HG03159 (cell line): Measurements from ENCODE around the gene CACNB2.
"Not testable (repeated sequence)": the region's sequence is repeated elsewhere in the genome, so short reads cannot be mapped to it uniquely, and the experiment has no call there.

Experiments used
- ATAC-seq: cut with Tn5 transposase; IDR thresholded peaks from one replicate; pipeline ENCODE4 v1.9.1; 2021; ENCODE audit warnings: mild to moderate bottlenecking, moderate library complexity; ENCODE audit not compliant: unreplicated experiment

The CACNB2 gene

DNA sequence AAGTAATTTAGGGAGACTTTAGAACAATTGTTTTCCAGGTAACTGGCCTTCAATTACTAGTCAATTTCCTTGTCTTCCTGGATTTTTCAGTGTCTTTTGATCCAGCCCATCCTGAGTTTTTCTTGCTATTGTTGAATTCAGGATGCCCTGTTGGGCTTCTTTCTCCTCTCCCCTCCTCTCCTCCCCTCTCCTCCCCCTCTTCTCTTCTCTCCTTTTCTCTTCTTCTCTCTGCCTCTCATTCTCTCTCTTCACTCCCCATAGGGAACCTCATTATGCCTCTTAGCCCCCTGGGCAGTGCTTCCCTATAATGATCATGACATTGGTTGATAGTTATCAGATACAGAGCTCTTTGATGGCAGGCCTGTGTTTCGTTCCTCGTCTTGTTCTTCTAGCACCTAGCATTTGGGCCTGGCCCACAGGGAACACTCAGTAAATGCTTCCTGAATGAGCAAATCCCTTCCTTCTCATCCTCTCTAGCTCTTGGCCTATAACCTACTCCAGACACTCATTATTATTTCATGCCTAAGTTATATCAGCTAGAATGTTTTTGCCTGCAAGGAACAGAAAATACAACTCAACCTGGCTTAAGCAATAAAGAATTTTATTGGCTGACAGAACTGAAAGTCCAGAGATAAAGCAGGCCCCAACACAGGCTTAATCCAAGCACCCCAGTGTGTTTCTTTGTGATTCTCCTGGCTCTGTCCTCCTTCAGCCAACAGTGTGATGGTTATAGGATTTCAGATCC is 56.8 kb downstream of the CACNB2 start:
- no peak for ATAC-seq

DNA sequence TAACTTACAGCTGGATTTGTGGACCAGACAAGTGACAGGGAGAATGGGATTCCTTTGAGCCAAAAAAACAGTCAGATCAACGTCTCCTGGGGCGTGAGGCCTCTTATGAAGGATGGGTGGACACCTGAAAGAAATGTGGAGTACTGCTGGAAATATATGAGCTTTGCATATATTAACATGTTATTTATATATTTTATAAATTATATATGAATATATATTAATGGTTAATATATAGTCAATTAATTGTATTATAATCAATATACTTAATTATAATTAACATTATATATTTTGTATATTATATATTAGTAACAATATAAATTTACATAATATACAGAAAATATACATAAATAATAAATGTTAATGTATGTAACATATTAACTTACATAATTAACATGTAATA is 57.5 kb downstream of the CACNB2 start:
- ATAC-seq: no peak

DNA sequence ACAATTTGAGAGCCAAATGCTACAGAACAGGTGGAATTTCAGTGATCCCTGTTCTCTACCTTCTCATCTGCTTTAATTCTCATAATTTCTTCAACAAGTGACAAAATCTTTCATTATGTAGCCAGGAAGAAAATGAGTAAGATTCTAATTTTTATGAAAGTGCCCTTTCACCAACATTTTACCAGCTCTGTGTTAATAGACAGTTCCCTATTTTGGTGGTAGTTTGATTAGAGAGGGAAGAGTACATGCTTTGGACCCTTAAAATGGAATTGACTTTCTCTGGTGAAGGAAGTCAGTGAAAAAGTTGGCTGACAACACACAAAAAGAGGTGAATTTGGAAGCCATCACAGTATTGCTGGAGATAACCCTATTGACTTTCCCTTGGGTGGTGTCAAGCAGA is 61.7 kb downstream of the CACNB2 start:
- no peak for ATAC-seq

DNA sequence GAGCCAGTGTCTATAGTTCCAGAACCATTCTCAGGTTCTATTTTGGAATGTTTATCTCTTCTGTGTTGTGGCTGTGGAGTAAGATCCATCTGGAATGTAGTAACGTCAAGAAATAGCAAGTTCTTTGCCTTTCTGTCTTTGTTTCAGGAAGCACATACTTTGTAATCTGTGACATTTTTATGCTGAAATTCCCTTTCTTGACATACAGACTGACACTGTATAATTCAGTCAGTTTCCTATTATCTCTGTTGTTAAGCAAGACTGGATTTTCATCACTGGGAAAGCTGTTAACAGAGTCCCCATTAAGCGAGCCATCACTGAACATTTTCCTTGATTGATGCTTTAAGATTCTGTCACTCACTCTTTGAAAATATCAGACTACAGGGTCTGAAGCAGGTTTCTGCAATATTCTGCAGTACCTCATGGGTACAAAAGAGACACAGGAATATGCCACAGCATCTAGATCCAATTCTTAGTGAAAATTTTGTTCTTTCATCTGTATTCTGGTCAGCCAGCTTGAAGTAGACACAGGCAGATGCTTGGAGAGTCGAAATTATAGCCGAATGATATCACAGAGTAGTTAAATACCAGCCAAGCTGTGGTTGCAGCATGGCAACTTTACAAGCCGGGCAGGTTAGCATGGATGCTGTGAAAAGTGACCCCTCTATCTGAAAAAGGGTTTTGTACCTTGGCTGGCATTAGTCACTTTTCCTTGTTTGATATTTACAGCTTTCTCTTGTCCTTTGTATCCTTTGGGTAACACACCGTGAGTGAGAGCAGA is 62.6 kb downstream of the CACNB2 start:
- no peak for ATAC-seq

DNA sequence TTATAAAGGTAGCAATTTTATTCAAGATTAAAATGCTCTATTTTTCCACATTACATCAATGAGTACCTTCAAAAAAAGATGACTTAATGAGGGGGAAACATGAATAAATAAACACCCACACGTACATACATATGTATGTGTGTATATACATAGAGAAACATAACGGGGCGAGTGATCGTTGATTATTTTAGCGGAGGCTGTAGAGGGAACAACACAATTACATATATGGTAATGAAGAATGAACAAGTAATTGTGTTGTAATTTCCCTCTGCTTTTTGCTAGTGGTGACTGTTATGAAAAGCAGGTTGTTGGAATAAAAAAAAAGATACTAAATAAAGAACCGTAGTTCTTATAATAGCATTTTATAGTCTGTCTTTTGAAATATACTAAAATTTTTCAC is 63.2 kb downstream of the CACNB2 start:
- ATAC-seq: no peak

DNA sequence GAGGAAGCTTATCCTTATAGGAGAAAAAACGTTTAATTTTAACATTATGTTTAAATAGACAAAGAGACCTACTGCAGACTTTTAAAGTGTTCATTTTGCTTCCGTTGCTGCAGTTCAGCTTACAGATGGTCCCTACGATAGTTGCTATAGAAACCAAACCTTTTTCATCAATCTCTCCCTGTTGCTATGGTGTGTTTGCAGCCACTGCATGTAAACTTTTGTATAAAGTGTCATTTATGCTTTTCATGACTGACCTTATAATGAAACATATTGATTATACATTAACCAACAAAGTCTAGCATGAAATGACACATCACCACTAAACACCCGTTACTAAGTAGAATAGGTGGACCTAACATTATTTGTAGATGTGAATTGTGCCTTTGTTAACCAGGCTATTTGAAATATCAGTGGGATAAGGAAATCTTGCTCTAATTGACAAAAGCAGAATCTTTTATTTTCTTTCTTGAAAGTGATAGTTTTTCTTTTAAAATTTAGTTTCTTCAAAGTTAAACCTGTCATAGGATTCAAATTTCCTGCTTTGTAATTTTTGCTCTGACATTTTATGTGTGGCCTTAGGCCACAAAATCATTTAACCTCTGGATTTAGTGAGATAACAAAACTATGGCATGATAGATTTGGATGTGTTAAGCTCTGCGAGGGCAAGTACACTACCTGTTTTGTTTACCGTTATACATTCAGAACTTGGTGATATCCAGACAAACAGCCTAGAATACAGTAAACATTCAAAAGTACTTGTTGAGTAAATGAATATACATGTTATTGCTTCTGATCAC is 64.0 kb downstream of the CACNB2 start:
- no peak for ATAC-seq

DNA sequence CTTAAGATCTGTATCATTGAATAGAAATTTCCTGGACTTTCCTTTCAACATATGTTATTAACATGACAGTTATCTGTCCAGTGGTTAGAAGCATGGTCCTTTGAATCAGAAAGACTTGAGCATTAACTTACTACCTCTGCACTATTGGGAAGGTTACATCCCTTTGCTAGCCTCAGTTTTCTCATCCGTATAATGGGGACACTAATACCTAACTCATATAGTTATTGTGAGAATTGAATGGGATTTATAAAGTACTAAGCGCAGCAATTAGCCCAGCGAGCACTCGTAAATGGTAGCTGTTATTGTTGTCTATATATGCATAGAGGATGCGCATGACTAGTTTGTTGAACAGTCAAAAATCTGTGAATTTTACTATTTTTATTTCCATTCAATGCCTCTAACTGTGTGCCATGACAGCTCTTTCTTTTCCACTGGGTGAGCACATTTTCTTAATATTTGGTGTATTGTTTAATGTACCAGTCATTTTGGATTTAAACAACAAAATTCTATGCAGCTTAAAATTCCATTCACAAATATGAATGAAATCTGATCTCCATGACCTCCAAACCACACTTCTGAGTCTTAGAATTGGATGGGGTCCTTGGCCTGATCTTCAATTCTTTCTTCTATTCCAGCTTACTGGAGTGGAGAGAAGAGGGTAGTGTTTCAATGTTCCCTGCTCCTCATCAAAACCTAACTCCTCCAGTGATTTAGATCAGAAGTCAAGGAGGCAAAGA is 65.0 kb downstream of the CACNB2 start:
- no peak for ATAC-seq

DNA sequence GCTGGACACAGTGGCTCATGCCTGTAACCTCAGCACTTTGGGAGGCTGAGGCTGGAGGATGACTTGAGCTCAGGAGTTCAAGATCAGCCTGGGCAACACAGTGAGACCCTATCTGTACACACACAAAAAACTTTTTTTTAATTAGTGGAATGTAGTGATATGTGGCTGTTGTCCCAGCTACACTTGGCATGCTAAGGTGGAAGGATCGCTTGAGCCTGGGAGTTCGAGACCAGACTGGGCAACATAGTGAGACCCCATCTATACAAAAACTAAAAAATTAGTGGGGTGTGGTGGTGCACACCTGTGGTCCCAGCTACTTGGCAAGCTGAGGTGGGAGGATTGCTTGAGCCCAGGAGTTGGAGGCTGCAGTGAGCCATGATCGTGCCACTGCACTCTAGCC is 68.0 kb downstream of the CACNB2 start:
- ATAC-seq: not testable (repeated sequence)

DNA sequence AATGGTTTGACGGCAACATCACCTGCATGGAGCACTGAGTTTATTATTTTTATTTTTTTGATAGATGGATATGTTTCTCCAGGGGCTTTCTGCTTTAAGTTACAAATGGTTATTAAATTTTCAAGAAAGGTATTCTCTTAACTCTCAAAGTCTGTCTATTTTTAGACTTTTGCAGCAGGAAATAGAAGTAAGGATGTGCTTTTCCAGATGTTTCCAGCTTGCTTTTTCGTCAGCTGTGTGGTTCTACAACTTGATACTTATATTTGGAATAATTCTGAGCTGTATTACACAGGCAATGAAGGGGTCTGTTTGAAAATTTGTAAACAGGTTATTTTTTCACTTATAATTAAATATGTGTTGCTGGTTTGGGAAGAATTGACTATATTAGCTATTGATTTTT is 69.0 kb downstream of the CACNB2 start:
- ATAC-seq: no peak

DNA sequence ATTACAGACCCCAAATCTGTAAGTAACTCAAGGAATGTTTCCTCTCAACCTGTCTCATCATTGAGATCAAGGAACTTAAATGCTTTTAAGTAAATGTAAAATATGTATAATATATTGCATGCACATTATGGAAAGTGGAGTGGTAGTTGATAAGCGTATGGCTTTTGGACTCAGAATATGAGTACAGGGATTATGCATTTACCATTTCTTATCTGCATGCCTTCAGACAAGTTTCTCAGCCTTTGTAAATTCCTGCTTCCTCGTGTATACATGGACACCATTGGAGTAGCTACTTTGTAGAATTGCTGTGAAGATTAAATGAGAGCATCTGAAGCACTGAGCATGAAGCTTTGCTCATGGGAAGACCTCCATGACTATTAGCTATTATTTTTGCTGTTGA is 70.5 kb downstream of the CACNB2 start:
- no peak for ATAC-seq

DNA sequence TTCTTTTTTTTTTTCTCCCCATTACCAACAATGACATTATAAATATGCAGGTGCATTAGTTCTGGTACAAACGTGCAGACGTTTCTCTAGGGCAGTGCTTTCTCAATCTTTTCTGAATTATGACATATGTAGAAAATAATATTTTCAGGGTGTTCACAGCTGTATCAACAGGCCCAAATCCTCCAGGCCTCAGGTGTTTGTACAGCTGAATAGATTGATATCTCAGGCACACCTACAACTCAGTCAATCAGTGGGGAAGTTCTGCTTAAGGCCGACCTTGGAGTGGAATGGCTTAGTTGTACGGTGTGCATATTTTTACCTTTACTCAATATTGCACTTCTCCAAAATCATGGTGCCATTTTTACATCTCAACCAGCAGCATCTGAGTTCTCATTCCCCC is 71.6 kb downstream of the CACNB2 start:
- no peak for ATAC-seq

DNA sequence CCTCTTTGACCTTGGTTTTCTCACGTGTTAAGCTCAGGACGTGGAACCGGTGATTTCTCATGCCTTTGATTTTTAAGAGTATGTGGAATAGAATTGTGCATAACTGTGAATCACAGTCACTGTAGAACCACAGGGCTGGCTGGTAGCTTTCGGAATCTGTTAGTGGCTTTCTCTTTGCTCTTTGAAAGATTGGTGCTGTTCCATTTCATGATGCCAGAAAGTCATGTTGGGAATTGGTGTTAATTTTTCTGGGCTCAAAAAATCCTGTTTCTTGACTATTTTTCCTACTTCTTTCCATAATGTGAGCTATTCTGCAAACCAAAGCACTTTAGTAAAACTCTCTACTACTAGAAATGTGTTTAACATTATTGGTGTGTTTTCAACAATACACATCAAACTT is 73.0 kb downstream of the CACNB2 start:
- ATAC-seq: no peak

DNA sequence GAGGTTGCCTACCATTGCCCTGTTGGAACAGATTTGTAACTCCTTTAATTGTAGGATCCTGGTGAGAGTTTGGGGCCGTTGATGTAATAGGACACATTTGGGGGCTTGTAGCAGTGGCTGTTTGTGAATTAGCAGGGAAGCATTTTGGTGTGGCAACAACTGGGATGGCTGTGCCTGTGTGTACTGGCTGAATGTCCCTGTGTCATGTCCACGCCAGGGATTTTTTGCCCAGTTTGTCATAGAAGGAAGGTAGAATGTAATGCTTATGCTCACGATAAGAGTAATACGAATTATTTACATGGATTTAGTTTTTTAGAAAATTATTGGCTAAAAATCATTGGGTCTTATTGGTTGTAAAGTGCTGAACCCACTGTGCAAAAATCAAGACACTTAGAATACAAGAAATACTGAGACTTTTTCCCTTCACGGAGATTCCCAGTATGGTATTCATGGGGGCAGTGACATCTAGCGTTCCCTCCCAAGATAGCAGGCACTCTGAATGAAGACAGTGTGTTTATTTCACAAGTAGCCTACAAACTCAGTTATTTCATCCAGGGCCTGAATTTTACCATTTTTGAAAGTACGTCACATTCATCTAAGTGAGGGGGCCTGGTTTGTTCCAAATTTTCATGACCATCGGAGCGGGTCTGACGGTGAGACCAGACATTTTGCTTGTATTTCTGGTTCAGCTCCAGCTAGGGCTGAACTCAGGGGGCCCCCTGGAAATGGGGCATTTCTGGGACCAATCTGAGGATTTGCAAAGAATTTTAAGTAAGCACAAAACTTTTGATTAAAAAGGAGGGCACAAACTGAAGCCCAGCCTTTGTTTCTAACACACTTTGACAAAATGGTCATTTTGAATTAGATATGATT is 74.7 kb downstream of the CACNB2 start:
- peak; percentile 72 for ATAC-seq

DNA sequence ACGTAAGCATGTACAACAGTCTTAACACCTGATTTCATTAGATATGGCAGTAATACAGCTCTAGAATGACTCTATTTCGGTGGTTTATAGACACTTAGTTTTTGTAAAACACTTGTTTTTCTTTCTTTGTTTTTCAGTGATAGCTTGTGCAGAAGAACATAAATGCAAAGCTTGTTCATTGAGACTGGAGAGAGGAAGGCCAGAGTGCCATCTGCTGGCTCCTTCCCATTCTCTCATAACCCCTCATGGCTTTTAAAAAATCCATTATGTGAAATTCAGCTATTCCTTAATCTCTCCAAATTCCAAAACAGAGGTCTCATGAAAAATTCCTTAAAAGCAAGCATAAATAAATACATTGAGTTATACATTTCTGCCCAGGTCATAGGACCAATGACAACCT is 76.3 kb downstream of the CACNB2 start:
- no peak for ATAC-seq

DNA sequence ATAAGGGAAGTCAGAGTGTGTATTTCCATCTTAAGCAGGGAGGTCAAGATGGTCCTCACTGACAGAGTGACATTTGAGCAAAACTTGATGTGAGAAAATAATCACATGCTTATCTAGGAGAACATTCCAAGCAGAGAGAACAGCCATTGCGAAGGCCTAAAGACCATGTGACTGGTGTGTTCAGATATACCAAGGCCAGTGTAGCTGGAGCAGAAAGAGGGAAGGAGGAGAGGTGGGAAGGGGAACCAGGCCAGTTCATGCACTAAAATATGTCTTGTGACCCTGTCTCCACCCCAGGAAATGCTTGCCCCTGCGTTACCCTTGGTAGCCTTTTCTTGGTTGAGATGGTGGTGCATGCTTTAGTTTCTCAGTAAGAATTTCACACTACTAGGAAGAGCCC is 77.4 kb downstream of the CACNB2 start:
- no peak for ATAC-seq

DNA sequence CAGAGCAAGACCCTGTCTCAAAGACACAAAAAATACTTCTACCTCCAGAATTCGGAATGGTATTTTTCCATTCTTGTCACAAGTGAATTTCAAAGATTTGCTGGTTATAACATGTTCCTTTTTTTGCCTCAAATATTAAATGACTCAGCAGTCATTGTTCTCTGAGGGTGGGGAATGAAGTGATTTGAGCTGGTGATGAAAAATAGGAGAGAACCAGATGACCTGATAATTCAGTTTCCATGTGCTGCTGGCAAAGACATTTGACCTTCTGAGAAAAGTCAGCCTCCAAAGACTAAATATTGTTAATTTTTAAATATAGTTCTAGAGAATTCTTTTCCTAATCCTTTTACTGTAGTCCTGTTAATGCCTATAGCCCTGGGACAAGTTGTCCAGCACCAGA is 78.9 kb downstream of the CACNB2 start:
- ATAC-seq: no peak

DNA sequence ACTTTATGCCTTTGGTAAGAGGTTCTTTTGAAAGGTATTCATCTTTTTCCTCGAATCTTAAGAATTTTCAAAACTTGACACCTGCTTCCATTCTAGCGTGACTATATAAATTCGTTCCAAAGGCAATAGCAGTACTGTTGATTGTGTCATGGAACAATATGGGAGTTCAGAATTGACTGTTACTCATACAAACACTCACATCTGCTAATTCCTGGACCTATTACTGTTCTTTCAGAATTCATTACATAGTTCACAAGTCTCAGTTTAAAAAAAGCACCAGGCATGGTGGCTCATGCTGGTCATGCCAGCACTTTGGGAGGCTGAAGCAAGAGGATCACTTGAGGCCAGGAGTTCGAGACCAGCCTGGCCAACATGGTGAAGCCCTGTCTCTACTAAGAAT is 80.9 kb downstream of the CACNB2 start:
- ATAC-seq: no peak

DNA sequence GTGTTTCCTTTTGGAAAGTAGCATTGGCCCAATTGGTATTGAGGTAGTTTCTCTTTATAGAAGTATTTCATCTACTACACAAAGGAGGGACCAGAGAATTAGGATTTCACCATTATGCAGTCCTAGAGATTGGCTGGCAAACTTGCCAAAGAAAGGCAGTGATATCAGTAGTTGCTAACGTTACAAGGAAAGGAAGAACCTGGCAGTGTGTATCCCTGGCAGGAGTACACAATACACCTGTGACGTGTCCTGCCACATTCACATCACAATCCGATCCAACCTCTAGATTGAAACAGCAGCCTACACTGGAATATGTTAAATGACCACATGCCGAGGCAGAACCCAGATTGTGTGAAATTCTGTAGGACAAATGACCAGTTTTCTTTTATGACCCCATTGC is 81.7 kb downstream of the CACNB2 start:
- ATAC-seq: no peak

DNA sequence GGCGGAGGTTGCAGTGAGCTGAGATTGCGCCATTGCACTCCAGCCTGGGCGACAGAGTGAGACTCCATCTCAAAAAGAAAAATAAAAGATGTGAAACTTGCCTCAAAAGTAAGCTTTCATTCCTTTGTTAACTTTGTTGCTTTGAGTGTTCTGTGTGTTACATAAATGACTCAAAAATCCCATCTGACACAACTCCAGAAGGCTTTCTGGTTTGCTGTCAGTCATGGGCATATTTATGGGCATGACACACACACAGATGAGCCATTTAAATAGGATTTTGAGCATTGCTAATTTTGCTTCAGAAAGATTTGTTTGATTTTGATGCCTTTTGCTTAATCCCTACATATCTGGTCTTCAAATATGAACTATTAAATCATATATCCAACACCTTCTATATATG is 82.6 kb downstream of the CACNB2 start:
- no peak for ATAC-seq

DNA sequence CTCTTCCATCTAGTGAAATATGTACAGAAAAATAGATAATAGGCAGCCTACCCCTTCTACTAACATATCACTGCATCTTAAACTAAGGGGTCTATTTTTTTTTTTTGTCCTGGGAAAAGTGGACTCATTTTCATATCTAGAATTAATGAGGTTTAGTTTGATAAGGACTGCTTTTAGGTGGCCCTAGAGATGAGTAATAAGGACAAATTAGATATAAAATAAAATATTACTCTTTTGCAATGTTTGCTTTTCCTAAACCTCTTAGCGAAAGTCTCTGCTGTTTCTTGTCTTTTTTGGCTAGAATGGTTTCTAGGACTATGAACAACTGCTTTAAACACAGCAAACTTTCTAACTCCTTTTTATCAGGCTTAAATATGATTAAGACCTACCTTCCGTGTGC is 83.7 kb downstream of the CACNB2 start:
- ATAC-seq: no peak
